Transverse colon (tissue), 3 donors: ENCODE results near the gene LRSAM1.

ENCODE experiments used
- CTCF ChIP-seq, 5 experiments: fragments of 200-600 bp in 3 of 5; fragments of 450-650 bp in 2 of 5; sonication (generic) in 3 of 5; IDR thresholded peaks; 1 replicate in 2 of 5; 2 replicates in 3 of 5; pipeline ENCODE4 v1.5.1; 2016 to 2017; ENCODE audit warnings: antibody characterized with exemption in 5 of 5, inconsistent platforms in 3 of 5, mild to moderate bottlenecking in 2 of 5, moderate library complexity in 1 of 5
- POLR2A ChIP-seq: fragments of 450-650 bp; IDR thresholded peaks from one replicate; pipeline ENCODE4 v1.6.1; 2016; ENCODE audit warnings: antibody characterized with exemption, mild to moderate bottlenecking, moderate library complexity

DNA sequence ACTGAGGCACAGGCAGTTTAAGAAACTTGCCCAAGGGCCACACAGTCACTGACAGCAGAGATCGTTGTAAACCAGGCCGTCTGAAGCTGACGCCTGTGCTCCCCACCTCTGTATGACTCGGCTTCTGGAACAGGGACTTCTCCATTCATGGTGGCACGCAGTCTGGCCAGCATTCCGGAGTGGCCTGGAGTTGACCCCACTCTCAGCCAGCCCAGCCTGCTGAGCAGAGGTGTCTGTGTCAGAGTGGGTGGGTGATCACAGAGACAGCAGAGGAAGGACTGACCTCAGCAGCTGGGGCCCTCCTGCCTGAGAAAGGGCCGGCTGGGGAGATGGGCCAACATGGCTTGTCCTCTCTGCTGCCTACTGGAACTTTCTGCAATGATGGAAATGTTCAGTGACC is 12.6 kb downstream of the LRSAM1 start:
- TF ChIP-seq CTCF (IDR thresholded peaks at IDR 0.05) (no peak), POLR2A (no peak)
